ENCODE results near the gene CMTM7.

GRCh38 chr3:32423534-32423933, 31.9 kb downstream of the CMTM7 start:
- TF ChIP-seq CTCF (IDR thresholded peaks at IDR 0.05) = no peak
- TF ChIP-seq EZH2phosphoT487 (IDR thresholded peaks at IDR 0.05) = no peak

Measured in neural progenitor cell (in vitro differentiated cells).